Stimulated activated CD8-positive, alpha-beta memory T cell treated with anti-CD3 and anti-CD28 coated beads, Interleukin-15, amount 100 ng/mL, for 4 hours (primary cell): ENCODE data around the gene DEFB129.
"Not testable (repeated sequence)": the region's sequence is repeated elsewhere in the genome, so short reads cannot be mapped to it uniquely, and the experiment has no call there.

Experiments
- DNase-seq, 2 donors: peaks; one replicate each; pipeline ENCODE4 v3.0.0-alpha.2; 2020; ENCODE audit warnings: low read depth in 2 of 2

Gene DEFB129

DNA sequence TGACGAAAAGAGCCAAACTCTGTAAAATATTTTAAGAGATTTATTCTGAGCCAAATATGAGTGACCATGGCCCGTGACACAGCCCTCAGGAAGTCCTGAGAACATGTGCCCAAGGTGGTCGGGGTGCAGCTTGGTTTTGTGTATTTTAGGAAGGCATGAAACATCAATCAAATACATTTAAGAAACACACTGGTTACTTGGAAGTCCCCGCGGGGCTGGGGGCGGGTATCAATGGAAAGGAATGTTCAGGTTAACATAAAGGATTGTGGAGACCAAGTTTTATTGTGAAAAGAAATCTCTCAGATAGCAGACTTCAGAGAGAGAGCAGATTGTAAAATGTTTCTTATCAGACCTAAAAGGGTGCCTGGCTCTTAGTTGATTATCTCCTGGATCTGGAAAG, 26.4 kb downstream of the DEFB129 start:
- not testable (repeated sequence) for DNase-seq

DNA sequence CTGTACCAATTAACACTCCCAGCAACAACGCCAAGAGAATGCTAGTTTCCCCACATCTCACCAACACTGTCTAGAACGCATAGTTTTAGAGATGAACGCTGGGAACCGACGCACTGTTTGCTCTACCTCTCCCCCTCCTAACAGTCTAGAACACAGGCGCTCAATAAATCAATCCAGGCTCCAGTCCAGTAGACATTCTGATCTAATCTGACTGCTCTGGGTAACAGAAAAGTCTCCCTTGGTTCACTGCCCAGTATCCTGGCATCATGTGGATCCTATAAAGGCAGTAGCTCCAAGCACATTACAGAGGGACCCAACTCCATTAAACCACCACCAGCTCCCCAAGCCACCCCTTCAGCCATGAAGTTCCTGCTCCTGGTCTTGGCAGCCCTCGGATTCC, 30.4 kb downstream of the DEFB129 start, which contains the start of gene DEFB132:
DEFB132 (plus strand) TSS at position 306 of the 400 bp plus-strand sequence; CDS start at position 361, 55 bp downstream.
- no peak for DNase-seq

DNA sequence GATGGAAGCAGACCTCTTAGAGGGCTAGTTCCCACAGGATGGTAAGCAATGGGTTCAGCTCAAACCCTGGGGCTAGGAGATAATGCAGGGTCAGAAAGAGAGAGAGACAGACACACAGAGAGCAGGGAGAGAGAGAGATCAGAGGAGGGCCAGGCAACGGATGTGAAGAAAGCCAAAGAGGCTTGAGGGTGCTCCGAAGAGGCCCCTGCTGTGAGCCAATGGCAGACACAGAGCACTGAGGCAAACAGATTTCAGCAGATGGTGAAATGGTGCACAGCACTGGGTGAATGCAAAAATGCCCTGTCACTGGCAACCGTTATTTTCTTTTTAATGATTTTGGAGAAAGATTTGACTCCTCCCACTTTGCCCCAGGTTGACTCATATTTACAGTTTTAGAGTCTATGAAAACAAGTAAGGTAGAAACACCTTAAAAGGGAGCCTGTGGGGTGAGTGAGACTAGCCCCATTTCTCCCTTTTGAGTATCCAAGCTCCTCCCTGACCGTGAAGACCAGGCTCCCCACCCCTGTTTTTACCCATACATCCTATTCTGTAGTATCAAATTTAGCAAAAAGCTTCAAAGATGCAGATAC, 31.3 kb downstream of the DEFB129 start:
- DNase-seq = no peak

DNA sequence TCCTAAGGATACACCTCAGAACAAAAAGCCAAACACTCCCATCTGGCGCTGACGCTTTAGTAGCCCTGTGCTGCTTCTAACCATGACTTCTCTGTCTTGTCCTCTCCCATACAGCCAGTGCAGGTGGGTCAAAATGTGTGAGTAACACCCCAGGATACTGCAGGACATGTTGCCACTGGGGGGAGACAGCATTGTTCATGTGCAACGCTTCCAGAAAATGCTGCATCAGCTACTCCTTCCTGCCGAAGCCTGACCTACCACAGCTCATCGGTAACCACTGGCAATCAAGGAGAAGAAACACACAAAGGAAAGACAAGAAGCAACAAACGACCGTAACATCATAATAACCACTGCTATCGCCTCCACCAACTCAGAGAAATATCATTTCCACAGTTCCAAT, 31.9 kb downstream of the DEFB129 start:
- no peak for DNase-seq

DNA sequence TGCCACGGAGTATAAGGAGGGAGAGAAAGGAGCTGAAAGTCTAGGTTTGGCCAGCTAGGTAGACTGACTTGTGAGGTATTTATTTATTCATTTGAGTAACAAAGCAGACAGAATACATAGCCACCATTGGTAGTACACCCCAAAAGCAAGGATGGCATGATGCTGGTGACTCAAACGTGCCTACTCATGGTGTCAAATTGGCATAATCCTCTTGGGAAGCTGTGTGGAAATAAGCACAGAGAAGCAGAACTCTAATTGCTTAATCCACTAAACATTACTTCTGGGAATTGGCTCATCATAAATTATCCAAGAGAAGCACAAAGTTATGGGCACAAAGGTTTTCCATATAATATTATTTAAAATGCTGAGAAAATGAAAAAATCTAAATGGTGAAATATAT, 32.9 kb downstream of the DEFB129 start:
- no peak for DNase-seq

DNA sequence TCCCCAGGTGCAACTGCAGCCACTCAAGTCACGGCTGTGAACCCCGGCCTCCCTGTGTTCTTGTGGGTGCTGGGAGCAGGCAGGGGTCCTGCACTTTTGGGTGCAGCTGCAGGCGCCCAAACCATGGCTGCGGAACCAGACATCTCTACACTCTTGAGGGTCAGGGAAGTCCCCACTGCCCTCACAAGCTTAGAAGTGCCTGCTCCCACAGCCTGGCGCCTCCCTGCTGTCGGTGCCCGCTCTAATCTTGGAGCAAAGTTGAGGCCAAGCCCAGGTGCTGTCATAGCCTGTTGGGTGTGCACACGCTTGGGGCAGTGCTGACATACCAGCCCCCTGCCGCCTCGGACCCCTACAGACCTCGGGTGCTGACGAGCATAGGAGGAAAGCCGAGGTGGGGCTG, 36.6 kb downstream of the DEFB129 start:
- DNase-seq = no peak

DNA sequence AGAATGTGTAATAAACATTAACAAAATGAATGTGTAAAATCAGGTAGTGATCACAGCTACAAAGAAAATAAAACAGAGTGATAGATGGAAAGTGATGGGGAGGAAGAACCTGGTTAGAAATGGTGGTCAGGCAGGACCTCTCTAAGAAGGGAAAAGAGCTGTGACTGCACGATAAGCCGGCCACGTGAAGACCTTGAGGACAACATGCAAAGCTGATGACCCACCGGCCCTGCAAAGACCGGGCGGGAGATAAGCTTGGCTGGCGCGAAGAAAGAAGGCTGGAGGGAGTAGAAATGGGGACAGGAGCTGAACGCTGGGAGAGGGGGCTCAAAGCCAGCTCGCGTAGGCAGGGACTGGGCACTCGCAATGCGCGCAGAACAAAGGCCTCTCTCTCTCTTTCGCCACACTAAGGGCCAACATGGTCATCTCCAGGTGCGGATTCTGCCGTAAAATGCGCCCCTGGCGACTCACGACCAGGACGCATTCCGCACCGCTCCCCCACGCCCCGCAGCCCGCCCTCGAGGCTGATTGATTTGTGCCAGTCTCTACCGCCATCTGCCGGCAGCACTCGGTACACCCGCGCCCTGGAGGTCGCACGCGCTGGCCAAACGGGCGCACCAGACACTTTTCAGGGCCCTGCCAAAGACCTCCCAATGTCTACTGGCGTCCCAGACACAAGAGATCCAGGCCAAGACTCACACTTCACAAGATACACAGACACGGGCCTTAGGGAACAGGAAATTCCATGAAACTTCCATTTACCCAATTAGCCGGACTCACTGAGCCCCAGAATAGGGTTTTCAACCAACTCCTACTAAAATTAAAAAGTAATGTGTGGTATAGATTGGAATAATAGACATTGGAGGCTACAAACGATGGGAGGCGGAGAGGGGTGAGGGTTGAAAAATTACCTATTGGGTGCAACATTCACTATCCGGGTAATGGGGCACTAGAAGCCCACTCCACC, 39.8 kb downstream of the DEFB129 start:
- DNase-seq = peak; percentile 67 to 72

DNA sequence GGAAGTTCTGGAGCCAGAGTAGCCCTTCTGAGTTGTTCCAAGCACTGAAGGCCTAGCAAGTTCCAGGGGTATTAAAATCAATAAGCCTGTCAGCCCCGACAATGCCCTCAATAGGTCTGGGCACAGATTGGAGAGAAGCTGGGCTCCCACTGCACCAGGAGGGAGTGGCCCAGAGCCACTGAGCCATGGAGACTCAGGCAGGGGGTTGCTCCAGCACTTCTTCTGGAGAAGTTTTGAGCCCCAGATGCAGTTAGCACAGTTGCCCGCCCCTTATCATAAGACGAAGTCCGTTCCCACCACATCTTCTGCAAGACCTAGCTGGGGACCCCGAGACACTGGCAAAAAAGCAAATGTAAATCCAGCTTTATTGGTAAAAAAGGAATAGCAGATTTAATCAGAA, 43.5 kb downstream of the DEFB129 start:
- DNase-seq = no peak

DNA sequence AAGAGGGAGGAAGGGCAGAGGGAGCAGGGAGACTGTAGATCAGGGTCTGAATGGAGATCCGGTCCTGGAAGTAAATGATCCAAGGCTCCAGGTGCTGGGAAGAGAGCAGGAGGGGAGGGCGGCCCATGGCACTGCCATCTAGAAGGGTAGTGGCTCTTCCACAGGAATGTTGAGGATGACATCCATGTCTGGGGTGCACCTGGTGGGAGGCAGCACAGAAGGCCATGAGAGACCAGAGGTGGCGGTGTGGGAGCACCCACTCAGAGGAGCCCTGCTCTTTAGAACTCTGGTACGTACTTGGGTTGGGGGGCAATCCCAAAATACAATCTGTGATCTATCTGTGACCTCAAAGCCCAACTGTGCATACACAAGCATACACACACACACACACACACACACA, 44.0 kb downstream of the DEFB129 start:
- no peak for DNase-seq

DNA sequence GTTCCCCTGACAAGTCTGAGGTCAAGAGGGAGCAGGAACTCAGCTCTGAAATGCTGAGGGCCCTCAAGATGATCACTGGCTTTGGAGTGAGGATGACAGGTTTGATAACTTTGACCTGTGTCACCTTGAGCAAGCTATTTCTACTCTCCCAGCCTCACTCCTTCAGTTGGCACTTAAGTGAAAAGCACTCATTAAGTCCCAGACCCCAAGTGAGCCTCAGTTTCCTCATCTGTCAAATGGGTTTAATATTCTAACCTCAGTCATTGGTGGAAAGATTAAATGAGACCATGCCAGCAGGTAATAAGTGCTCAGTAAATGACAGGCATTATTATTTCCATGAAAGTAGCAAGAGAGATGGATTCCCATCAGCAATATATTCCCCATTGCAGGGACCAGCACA, 44.5 kb downstream of the DEFB129 start:
- no peak for DNase-seq

DNA sequence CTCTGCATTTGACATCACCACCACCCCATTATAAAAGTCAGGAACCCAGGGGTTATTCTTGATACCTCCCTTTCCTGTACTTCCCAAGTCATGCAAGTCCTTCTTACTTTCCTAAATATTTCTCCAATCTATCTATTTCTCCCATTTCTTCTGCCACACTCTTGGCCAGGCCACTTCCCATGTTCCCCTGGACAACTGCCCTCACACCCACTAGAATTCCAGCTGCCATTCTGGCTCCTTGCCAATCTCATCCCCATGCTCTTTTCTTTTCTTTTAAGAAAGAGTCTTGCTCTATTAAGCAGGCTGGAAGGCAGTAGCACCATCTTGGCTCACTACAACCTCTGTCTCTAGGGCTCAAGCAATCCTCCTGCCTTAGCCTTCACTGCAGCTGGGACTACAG, 45.7 kb downstream of the DEFB129 start:
- no peak for DNase-seq

DNA sequence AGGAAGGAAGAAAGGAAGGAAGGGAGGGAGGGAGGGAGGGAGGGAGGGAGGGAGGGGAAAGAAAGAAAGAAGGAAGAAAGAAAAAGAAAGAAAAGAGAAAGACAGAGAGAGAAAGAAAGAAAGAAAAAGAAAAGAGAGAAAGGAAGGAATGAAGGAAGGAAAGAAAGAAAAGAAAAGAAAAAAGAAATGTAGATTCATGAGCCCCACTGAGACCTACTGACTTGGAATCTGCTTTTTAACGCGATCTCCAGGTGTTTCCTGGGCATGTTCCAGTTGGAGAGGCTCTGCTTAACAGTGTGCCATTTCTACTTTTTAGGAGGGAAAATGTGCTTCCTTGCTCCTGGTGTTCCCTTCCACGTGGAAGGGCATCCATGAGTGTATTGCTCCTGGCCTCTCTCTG, 46.8 kb downstream of the DEFB129 start:
- no peak for DNase-seq

DNA sequence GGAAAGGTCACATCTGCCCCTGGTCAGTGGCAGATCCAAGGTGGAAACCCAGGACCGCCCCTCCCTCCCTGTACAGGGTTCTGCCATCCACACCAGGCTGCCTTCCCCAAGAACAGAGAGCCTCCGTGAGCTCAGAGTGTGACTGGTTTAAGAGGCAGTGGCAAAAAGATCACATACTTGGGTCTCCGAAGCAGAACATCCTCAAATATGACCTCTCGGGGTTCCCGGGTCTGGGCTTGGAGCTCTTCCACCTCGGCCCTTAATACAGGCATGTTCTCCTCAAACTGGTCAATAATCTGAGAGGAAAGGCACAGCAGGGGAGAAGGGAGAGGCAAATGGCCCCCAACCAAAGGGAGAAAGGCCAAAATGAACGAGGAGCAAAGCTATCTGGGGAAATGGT, 48.7 kb downstream of the DEFB129 start:
- DNase-seq = no peak

DNA sequence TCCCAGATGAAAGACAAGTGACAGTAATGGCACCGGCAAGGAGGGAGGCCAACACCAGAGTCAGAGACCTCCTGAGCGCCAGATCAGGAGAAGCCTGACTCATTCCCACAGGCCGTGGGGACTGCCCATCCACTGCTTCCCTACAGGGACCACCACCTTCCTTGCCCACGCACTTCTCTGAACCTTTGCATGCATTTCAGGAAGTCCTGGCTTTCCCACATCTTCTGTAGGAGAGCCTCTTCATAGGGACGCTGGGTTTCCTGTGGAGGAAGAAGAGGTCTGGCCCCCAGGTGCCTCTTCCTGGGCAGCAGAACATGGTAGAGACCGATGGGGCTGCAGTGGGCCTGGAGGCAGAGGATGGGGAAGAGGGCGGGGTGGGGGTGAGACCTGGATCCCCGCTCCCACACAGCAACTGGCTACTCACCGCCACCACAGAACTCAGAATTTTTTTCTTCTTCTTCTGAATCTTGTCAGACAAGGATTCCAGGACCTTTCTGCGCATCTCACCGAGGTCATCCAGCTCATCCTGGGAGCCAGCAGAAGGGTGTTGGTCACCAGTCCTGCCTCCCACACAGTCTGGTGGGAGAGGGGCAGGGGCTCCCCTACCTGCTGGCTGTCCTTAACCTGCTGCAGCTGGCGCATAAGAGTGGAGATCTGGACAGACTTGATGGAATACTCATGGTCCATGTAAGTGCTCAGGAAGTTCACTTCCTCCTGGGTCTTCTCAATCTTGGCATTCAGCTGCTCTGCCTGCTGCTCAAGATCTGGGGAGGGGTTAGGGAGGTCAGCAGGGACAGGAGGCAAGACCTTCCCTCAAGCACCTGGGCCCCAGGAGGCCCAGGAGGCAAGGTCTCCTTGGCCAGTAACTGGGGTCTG, 49.8 kb downstream of the DEFB129 start:
- no peak for DNase-seq

DNA sequence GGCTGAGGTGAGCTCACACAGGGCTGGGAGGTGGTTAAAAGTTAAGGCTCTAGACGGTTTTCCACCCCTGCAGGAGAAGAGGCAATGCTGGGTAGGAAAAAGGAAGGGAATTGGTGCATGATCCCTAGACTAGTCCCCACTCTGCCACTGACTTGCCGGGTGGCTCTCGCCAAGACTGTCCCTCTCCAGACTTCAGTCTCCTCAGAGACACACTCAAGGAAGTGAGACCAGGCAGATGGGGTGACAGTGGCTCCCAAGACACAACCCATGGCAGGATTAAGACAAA, 50.4 kb downstream of the DEFB129 start:
- no peak for DNase-seq

DNA sequence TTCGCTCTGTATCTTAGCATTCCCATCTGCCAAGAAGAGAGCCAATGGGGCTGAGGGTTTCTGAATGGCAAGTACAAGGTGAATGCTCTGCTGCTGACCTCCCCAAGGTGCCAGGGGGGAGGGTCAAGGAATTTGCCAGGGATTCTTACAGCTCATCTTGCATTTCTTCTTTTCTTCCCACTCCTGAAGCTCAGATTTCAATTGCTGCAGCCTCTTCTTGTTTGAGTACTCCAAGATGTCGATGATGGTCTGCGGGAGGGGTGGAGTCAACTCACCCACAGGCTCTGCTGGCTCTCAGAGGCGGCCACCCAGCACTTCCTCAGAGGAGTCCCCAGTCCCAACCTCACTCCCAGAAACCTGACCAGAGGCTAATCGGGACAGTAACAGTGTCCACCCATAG, 51.1 kb downstream of the DEFB129 start:
- no peak for DNase-seq

DNA sequence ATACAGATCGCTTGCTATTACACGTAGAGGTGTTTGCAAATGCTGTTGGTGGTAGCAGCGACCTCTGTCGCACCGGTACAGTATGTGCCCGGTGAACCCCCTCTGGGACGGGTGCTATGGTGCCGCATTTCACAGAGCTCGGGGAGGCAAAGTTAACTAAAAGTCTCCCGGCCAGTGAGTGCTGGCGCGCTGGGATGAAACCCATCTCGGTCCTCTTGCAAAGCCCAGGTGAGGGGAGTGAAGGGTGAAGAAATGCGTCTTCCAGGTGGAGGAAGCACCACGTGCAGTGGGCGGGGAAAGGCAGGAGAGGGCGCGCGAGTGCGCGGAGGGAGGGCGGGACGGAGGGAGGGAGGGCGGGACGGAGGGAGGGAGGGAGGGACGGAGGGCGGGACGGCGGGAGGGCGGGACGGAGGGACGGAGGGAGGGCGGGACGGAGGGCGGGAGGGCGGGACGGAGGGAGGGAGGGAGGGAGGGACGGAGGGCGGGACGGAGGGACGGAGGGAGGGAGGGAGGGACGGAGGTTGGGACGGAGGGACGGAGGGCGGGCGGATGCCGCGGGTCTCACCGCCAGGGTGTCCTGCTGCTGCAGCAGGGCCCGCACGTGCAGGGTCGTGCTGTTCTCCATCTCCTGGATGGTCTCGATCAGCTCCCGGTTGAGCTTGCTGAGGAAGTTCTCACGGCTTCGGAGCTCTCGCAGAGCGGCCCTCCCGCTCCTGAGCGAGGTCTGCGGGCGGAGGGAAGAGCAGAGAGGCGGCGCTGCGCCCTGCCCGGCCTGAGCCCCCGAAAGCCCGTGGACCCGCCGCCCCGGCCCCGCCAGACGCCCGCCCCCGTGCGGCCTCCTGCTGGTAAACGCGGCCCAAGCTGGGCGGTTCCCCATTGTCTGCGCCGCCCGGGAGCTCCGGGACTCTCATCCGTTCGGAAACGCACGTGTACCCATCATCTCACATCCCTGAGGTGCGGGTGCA, 51.8 kb downstream of the DEFB129 start:
- DNase-seq = no peak
